ENCODE measurements around the gene ETV7. TPM values are rescaled to one million over a fixed set of nuclear protein-coding genes. Genes with fewer than 3 reads are reported as not detected.
"Not testable (repeated sequence)": the region's sequence is repeated elsewhere in the genome, so short reads cannot be mapped to it uniquely, and the experiment has no call there.

Gene ETV7
- total RNA-seq, 1 donor from 2014 or later, result not detected

DNA sequence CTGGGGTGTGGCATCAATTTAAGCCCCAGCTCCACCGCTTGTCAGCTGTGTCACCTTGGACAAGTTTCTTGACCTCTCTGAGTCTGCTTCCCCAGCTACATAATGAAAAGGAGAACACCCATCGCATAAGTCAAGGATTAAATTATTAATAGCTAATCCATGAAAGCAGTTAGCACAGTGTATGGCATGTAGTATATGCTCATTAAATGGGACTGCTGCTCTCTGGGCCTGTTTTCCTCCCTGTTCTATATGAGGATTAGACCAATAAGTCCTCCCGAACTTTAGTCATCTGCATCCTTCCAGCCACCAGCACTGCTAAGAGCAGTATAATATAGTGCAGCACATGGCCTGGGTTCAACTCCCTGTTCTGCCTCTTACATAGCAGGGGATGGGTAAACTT lies 19.7 kb downstream of the ETV7 start:
- no peaks in the 10 kb centered on the region for H3K4me1 Mint-ChIP-seq (ENCODE audit: low read depth, unreplicated experiment)
- DNase-seq, result no peak
- no peak for TF ChIP-seq CTCF (IDR thresholded peaks at IDR 0.05; ENCODE audit: partially characterized antibody, unreplicated experiment)
- H3K36me3 Mint-ChIP-seq (ENCODE audit: unreplicated experiment), result no peaks in the 10 kb centered on the region
- no peaks in the 10 kb centered on the region for H3K9me3 Mint-ChIP-seq (ENCODE audit: unreplicated experiment)
- H3K27ac Mint-ChIP-seq (ENCODE audit: unreplicated experiment), result no peak overlapping the region
- no peak overlapping the region for H3K4me3 Mint-ChIP-seq (ENCODE audit: unreplicated experiment)
- H3K27me3 Mint-ChIP-seq (ENCODE audit: unreplicated experiment), result peaks cover 2% of the 10 kb centered on the region

GRCh38 chr6:36364669-36365479 lies 22.6 kb downstream of the ETV7 start:
- Mint-ChIP-seq H3K27ac (ENCODE audit: unreplicated experiment) (no peak overlapping the region), H3K9me3 (ENCODE audit: unreplicated experiment) (peaks cover 2% of the 10 kb centered on the region), H3K4me1 (ENCODE audit: low read depth, unreplicated experiment) (peaks cover 5% of the 10 kb centered on the region), H3K36me3 (ENCODE audit: unreplicated experiment) (no peaks in the 10 kb centered on the region), H3K4me3 (ENCODE audit: unreplicated experiment) (no peak overlapping the region), H3K27me3 (ENCODE audit: unreplicated experiment) (no peaks in the 10 kb centered on the region)
- no peak for TF ChIP-seq CTCF (IDR thresholded peaks at IDR 0.05; ENCODE audit: partially characterized antibody, unreplicated experiment)
- DNase-seq, result no peak

GRCh38 chr6:36364061-36364635 lies 23.3 kb downstream of the ETV7 start:
- H3K4me1 Mint-ChIP-seq (ENCODE audit: low read depth, unreplicated experiment); DNase-seq; H3K27me3 Mint-ChIP-seq (ENCODE audit: unreplicated experiment); H3K27ac Mint-ChIP-seq (ENCODE audit: unreplicated experiment); H3K4me3 Mint-ChIP-seq (ENCODE audit: unreplicated experiment); H3K9me3 Mint-ChIP-seq (ENCODE audit: unreplicated experiment); H3K36me3 Mint-ChIP-seq (ENCODE audit: unreplicated experiment): not testable (repeated sequence)

DNA sequence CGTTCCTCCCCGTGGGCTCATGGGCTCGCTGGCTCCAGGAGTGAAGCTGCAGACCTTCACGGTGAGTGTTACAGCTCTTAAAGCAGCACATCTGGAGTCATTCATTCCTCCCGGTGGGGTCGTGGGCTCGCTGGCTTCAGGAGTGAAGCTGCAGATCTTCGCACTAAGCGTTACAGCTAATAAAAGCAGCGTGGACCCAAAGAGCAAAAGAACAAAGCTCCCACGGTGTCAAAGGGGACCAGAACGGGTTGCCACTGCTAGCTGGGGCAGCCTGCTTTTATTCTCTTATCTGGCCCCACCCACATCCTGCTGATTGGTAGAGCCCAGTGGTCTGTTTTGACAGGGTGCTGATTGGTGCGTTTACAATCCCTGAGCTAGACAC lies 24.1 kb downstream of the ETV7 start:
- not testable (repeated sequence) for H3K27me3 Mint-ChIP-seq (ENCODE audit: unreplicated experiment); DNase-seq; H3K9me3 Mint-ChIP-seq (ENCODE audit: unreplicated experiment); H3K36me3 Mint-ChIP-seq (ENCODE audit: unreplicated experiment); H3K27ac Mint-ChIP-seq (ENCODE audit: unreplicated experiment); H3K4me1 Mint-ChIP-seq (ENCODE audit: low read depth, unreplicated experiment); H3K4me3 Mint-ChIP-seq (ENCODE audit: unreplicated experiment)

- Mint-ChIP-seq H3K4me3 (ENCODE audit: unreplicated experiment) (no peak overlapping the region), H3K4me1 (ENCODE audit: low read depth, unreplicated experiment) (peaks cover 5% of the 10 kb centered on the region), H3K27me3 (ENCODE audit: unreplicated experiment) (no peaks in the 10 kb centered on the region), H3K36me3 (ENCODE audit: unreplicated experiment) (no peaks in the 10 kb centered on the region), H3K9me3 (ENCODE audit: unreplicated experiment) (peaks cover 2% of the 10 kb centered on the region), H3K27ac (ENCODE audit: unreplicated experiment) (no peak overlapping the region)
- no peak for DNase-seq
- TF ChIP-seq CTCF (IDR thresholded peaks at IDR 0.05; ENCODE audit: partially characterized antibody, unreplicated experiment), result no peak
These were observed 24.7 kb downstream of the ETV7 start for GRCh38 chr6:36362551-36363370.

Measured in glutamatergic neuron (in vitro differentiated cells).